CMK (cell line): ENCODE data around the gene NEK10.
"Not testable (repeated sequence)": the region's sequence is repeated elsewhere in the genome, so short reads cannot be mapped to it uniquely, and the experiment has no call there.

Experiments used
- DNase-seq: peaks from one replicate; pipeline ENCODE4 v3.0.0-alpha.2; 2010; ENCODE audit warnings: low read depth

NEK10 gene

DNA sequence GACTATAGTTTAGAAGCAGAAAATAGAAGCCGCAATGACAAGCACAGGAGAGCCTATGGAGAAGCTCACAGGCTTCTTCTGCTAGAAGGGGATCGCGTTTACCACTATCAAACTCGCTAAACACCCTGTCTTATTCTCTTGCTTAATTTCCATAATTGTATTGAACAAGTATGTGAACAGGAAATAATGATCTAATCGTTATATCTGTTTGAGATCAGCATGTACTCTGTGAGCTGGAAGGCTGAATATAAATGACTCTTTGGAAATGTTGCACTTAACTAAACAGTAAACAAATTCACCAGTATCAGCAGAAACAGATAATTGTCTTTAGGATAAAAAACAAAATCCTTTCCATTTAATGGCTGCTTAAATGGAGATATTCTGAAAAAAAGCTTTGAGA is 15.0 kb downstream of the NEK10 start:
- DNase-seq: no peak

- DNase-seq: no peak
These were observed 16.0 kb downstream of the NEK10 start for GRCh38 chr3:27353221-27353620.

DNA sequence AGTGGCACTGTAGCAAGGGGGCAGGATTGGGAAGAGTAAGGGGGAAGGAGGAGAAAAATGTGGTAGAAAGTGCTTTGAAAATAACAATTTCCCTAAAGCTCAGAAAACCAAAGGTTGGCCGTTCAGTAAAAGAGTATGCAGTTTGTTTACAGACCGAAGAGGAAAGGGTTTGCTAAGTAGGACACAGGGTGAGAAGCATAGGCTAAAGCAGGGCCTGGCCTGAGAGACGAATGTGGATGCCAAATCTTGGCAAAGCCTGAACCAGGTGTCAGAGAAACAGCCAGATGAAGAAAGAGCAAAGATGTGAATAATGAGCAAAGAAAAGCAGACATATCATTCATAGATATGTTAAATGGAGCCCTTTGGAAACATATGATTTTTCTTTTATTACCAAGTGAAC is 17.1 kb downstream of the NEK10 start:
- DNase-seq: no peak

- no peak for DNase-seq
These were observed 19.4 kb downstream of the NEK10 start for GRCh38 chr3:27349832-27350231.

GRCh38 chr3:27345959-27346865 is 23.0 kb downstream of the NEK10 start:
- DNase-seq: no peak

- no peak for DNase-seq
These were observed 23.7 kb downstream of the NEK10 start for GRCh38 chr3:27345493-27345892.

GRCh38 chr3:27345045-27345444 is 24.1 kb downstream of the NEK10 start:
- no peak for DNase-seq

GRCh38 chr3:27344192-27344591 is 25.0 kb downstream of the NEK10 start:
- no peak for DNase-seq

- no peak for DNase-seq
These were observed 26.9 kb downstream of the NEK10 start for GRCh38 chr3:27342267-27342666.

- no peak for DNase-seq
These were observed 28.6 kb downstream of the NEK10 start for GRCh38 chr3:27340534-27340933.

GRCh38 chr3:27335571-27335970 is 33.6 kb downstream of the NEK10 start:
- DNase-seq: no peak

DNA sequence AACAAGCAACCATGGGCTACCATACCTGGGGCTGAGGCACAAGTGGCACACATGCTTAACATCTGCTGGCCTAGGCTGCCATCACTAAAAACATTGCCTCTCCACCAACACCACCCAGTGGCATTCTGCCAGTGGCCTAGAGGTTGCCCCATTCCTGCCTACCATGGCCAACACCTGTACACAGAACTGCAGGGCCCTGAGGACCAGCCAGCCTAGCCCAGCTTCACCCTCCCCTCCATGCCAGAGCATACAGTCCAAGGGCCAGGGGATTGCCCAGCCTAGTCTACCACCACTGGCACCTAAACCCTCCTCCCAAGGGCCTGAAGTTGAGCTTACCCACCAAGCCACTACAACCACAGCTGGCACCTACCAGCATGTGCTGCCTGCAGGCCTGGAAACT is 35.3 kb downstream of the NEK10 start:
- DNase-seq: no peak

- not testable (repeated sequence) for DNase-seq
These were observed 40.0 kb downstream of the NEK10 start for GRCh38 chr3:27328982-27329762.

DNA sequence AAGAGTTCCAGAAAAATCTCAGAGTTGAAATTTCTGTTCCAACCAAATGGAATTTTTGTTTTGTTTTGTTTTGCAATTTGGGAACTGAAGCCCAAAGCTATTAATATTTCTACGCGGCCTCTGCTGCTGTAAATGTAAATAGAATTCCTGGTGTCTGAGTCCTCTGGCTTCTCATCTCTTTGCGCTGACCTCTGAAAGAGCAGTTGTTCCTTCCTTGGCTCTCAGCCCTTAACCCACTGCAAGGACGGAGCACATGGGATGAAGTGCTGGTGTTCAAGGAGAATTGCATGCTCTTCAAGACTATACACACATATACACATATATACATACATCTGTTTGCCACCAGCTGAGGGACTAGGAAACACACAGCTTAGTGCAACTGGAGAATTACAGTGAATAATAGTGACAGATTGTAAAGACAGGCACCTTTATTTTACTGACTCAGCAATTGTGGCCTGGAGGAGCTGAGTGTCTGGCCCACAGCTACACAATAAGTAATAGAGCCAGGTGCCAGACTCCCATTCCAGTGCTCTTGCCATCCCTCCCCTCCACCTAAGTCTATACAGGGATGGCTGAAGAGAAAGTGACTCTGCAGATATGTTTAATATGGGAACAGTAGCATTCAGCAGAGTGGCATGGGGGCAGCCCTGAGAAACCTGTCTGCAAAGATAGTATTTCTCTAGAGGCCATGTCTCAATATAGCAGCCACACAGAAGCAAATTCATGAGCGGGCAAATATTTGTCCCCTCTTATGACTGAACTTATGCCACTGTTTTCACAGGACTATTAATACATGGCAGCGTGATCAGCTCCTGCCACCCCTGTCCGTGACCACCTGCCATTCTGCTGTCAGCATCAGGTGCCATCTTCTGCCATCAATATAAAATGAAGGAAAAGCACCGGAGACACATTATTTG is 42.3 kb downstream of the NEK10 start:
- DNase-seq: no peak

DNA sequence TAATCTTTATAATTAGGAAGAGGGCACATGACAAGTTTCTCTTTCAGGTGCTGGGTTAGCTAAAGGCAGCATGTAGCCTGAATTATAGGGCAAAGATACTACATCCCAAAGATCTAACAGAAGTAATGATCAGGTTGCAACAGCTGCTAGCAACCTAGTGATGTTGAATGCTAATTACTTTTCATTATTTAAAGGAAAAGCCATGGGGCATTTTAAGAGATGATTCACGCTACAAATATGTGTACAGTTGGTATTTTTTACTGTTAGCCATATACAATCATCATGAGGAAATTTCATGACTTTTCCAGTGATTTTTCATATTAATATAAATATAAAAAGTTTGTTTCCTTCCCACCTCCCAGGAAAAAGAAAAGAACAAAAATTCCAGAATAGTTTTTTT is 43.0 kb downstream of the NEK10 start:
- DNase-seq: no peak

- no peak for DNase-seq
These were observed 43.8 kb downstream of the NEK10 start for GRCh38 chr3:27325419-27325818.

GRCh38 chr3:27324686-27325085 is 44.5 kb downstream of the NEK10 start:
- no peak for DNase-seq

GRCh38 chr3:27323087-27323570 is 46.1 kb downstream of the NEK10 start:
- DNase-seq: no peak

- DNase-seq: no peak
These were observed 46.5 kb downstream of the NEK10 start for GRCh38 chr3:27322634-27323033.

DNA sequence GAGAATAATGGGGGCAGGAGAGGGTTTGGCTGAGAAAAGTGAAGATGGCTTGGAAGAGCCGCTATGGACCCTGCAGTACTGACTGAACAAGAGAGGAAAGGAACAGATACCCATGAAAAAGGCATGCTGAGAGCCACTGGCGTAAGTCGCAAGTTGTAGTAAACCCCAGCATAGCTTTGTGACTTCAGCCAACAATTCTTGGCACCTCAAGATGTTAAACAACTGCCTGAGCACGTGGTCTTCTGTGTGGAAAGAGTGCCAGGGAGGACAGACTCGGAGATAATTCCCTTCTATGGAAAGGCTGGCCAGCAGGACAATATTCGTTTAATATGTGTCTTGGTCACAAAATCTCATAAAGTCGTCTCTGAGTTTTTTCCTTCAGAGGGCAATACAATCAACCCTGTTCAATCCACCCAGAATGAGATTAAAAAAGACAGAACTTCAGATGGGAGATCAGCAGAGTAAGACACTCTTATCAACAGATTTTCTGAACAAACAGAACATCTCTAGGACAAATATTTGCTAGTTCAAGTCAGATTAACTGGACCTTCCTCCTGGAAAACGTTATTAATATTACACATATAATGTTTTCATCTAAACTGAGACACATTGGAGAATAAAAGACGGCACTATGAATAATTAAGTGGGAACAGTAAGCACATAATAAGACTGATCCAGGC is 49.2 kb downstream of the NEK10 start:
- DNase-seq: no peak

DNA sequence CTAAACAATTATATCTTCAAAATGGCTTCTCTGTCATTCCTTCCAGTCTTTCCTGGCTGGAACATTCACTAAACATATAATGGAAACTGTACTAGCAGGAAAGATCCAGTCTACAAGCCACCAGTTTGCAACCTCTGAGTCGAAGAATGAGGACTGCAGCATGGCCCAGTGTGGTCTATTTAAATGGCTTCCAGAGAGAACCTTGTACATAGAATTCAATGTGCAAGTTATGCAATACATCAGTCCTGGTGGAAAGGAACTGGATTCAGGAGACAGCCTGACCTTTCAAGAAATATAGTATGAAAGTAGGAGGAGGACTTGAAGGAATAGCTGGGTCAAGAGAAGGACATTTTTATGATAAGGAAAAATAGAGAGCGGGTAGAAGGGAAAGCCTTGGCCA is 49.9 kb downstream of the NEK10 start:
- no peak for DNase-seq
